Mammary epithelial cell (primary cell): ENCODE data around the gene ENTREP3.

Experiments used
- EZH2 ChIP-seq: IDR thresholded peaks from 2 replicates; pipeline ENCODE4 v1.6.1; 2012; ENCODE audit warnings: low read length, inconsistent platforms, borderline replicate concordance
- TF ChIP-seq, protein P1 (sequence below), 2 donors: IDR thresholded peaks in 1 of 2; conservative IDR thresholded peaks in 1 of 2; 2 replicates each; pipeline ENCODE4 v1.5.1; 2011 to 2012; ENCODE audit warnings: inconsistent platforms in 2 of 2, low read length in 2 of 2, mild to moderate bottlenecking in 2 of 2, control low read depth in 1 of 2, low read depth in 1 of 2; ENCODE audit not compliant: insufficient read depth in 1 of 2; ENCODE audit errors: extremely low read depth in 1 of 2

- no peak for TF ChIP-seq EZH2
- TF ChIP-seq, protein P1, sequence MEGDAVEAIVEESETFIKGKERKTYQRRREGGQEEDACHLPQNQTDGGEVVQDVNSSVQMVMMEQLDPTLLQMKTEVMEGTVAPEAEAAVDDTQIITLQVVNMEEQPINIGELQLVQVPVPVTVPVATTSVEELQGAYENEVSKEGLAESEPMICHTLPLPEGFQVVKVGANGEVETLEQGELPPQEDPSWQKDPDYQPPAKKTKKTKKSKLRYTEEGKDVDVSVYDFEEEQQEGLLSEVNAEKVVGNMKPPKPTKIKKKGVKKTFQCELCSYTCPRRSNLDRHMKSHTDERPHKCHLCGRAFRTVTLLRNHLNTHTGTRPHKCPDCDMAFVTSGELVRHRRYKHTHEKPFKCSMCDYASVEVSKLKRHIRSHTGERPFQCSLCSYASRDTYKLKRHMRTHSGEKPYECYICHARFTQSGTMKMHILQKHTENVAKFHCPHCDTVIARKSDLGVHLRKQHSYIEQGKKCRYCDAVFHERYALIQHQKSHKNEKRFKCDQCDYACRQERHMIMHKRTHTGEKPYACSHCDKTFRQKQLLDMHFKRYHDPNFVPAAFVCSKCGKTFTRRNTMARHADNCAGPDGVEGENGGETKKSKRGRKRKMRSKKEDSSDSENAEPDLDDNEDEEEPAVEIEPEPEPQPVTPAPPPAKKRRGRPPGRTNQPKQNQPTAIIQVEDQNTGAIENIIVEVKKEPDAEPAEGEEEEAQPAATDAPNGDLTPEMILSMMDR (conservative IDR thresholded peaks at IDR 0.05 in 1 of 2, IDR thresholded peaks at IDR 0.05 in 1 of 2; ENCODE audit: extremely low read depth in 1 of 2, insufficient read depth in 1 of 2, low read depth in 1 of 2, low read length in 2 of 2) = no peak
Observed at GRCh38 chr1:155205035-155205434, 50.2 kb downstream of the ENTREP3 start.
